WTC11 (cell line): ENCODE data around the gene ABCC11. TPM values are rescaled to one million over a fixed set of nuclear protein-coding genes. Genes with fewer than 3 reads are reported as not detected.

Source experiments
- ATAC-seq: fragments of 200-7000 bp; cut with Tn5 transposase; 2 replicates; pipeline ENCODE4 v1.10.0; 2021; ENCODE audit warnings: mild to moderate bottlenecking, moderate library complexity
- CTCF ChIA-PET: fragments of 300-600 bp; sonication (Branson Sonifier 250); formaldehyde crosslinking; loops from one replicate; lab custom pipeline; 2021; ENCODE audit warnings: antibody characterized with exemption; lab: Charles Lee
- POLR2A ChIA-PET: fragments of 350-600 bp; sonication (Branson Sonifier 250); formaldehyde crosslinking; loops from one replicate; lab custom pipeline; 2021; ENCODE audit warnings: antibody characterized with exemption; lab: Charles Lee
- DNase-seq: peaks from one replicate; pipeline ENCODE4 v3.0.0; 2021; ENCODE audit warnings: low spot score
- H3K27ac Mint-ChIP-seq: 2 replicates; pipeline ENCODE4 v1.8.0; 2021; ENCODE audit warnings: mixed read lengths
- H3K27me3 Mint-ChIP-seq: 2 replicates; pipeline ENCODE4 v1.8.0; 2021; ENCODE audit warnings: low read depth, mild to moderate bottlenecking, moderate library complexity, mixed read lengths
- H3K36me3 Mint-ChIP-seq: 2 replicates; pipeline ENCODE4 v1.8.0; 2021; ENCODE audit warnings: mixed read lengths
- H3K4me1 Mint-ChIP-seq: 2 replicates; pipeline ENCODE4 v1.8.0; 2022; ENCODE audit warnings: mixed read lengths
- H3K4me3 Mint-ChIP-seq: 2 replicates; pipeline ENCODE4 v1.8.0; 2021; ENCODE audit warnings: mild to moderate bottlenecking, moderate library complexity, mixed read lengths
- H3K9me3 Mint-ChIP-seq: 2 replicates; pipeline ENCODE4 v1.8.0; 2021; ENCODE audit warnings: mixed read lengths
- ARID4B ChIP-seq: sonication (generic); formaldehyde crosslinking; IDR thresholded peaks from 2 replicates; pipeline ENCODE4 v1.8.0; 2023; ENCODE audit warnings: missing genetic modification reagents, mild to moderate bottlenecking, borderline replicate concordance
- CDX4 ChIP-seq: fragments of 250-450 bp; sonication (Bioruptor Pico); IDR thresholded peaks from 2 replicates; pipeline ENCODE4 v1.9.0; 2021; ENCODE audit warnings: moderate library complexity, mild to moderate bottlenecking, inconsistent platforms, borderline replicate concordance
- CREB1 ChIP-seq: sonication (generic); formaldehyde crosslinking; IDR thresholded peaks from 2 replicates; pipeline ENCODE4 v1.8.0; 2023; ENCODE audit warnings: mild to moderate bottlenecking, missing genetic modification reagents
- CREM ChIP-seq: sonication (generic); formaldehyde crosslinking; IDR thresholded peaks from 2 replicates; pipeline ENCODE4 v1.8.1; 2022; ENCODE audit warnings: mild to moderate bottlenecking, missing genetic modification reagents, moderate library complexity
- E2F1 ChIP-seq: sonication (generic); formaldehyde crosslinking; IDR thresholded peaks from 2 replicates; pipeline ENCODE4 v1.8.0; 2022; ENCODE audit warnings: mild to moderate bottlenecking, missing genetic modification reagents
- E2F4 ChIP-seq: sonication (generic); formaldehyde crosslinking; IDR thresholded peaks from 2 replicates; pipeline ENCODE4 v1.8.1; 2022; ENCODE audit warnings: low read depth, mild to moderate bottlenecking, moderate library complexity, missing genetic modification reagents, borderline replicate concordance
- FOXJ3 ChIP-seq: sonication (generic); formaldehyde crosslinking; IDR thresholded peaks from 2 replicates; pipeline ENCODE4 v1.9.0; 2021; ENCODE audit warnings: missing genetic modification reagents, mild to moderate bottlenecking, borderline replicate concordance
- HMGXB4 ChIP-seq: sonication (generic); formaldehyde crosslinking; IDR thresholded peaks from 2 replicates; pipeline ENCODE4 v1.8.1; 2023; ENCODE audit warnings: mild to moderate bottlenecking, moderate library complexity, missing genetic modification reagents
- MLX ChIP-seq: sonication (generic); formaldehyde crosslinking; IDR thresholded peaks from 2 replicates; pipeline ENCODE4 v1.8.1; 2023; ENCODE audit warnings: mild to moderate bottlenecking, missing genetic modification reagents, moderate library complexity
- NFATC4 ChIP-seq: fragments of 250-450 bp; sonication (Bioruptor Pico); IDR thresholded peaks from 2 replicates; pipeline ENCODE4 v1.9.0; 2021; ENCODE audit warnings: mild to moderate bottlenecking
- PRRX2 ChIP-seq: fragments of 250-450 bp; sonication (Bioruptor Pico); IDR thresholded peaks from 2 replicates; pipeline ENCODE4 v1.8.0; 2021; ENCODE audit warnings: mild to moderate bottlenecking
- SP1 ChIP-seq: sonication (generic); formaldehyde crosslinking; conservative IDR thresholded peaks from 2 replicates; pipeline ENCODE4 v1.8.1; 2022; ENCODE audit warnings: missing genetic modification reagents
- ZNF121 ChIP-seq: sonication (generic); formaldehyde crosslinking; IDR thresholded peaks from 2 replicates; pipeline ENCODE4 v1.8.0; 2023; ENCODE audit warnings: missing genetic modification reagents
- ZNF232 ChIP-seq: sonication (generic); formaldehyde crosslinking; IDR thresholded peaks from 2 replicates; pipeline ENCODE4 v1.8.0; 2022; ENCODE audit warnings: mild to moderate bottlenecking, missing genetic modification reagents
- ZNF396 ChIP-seq: fragments of 250-450 bp; sonication (Bioruptor Pico); IDR thresholded peaks from 2 replicates; pipeline ENCODE4 v1.8.0; 2021; ENCODE audit warnings: mild to moderate bottlenecking, moderate library complexity, borderline replicate concordance
- ZNF425 ChIP-seq: fragments of 250-450 bp; sonication (Bioruptor Pico); conservative IDR thresholded peaks from 2 replicates; pipeline ENCODE4 v1.9.0; 2021; ENCODE audit warnings: mild to moderate bottlenecking
- total RNA-seq: library from RNA; stranded (reverse); gene quantifications from 3 replicates; pipeline ENCODE4 v1.2.3, GENCODE V29; 2021

Gene ABCC11
- total RNA-seq, 1 experiment from 2014 or later = not detected

- 0 out of 2 replicates have a peak, but pooled peaks cover 2% of the 10 kb centered on the region for H3K27me3 Mint-ChIP-seq
- no peaks in the 10 kb centered on the region for H3K36me3 Mint-ChIP-seq
- CTCF ChIA-PET = no interaction called here
- H3K9me3 Mint-ChIP-seq = peaks cover 5% of the 10 kb centered on the region; the same call in 1 of the 2 replicates
- H3K27ac Mint-ChIP-seq = no peak overlapping the region
- no peak overlapping the region for H3K4me3 Mint-ChIP-seq
- ATAC-seq = no peak
- no peaks in the 10 kb centered on the region for H3K4me1 Mint-ChIP-seq
- POLR2A ChIA-PET = no interaction called here
- no peak for TF ChIP-seq CREM (CRISPR knock-in tag)
- no peak for TF ChIP-seq ZNF232 (CRISPR knock-in tag)
- no peak for TF ChIP-seq MLX (CRISPR knock-in tag)
- no peak for TF ChIP-seq E2F1 (CRISPR knock-in tag)
- no peak for TF ChIP-seq E2F4 (CRISPR knock-in tag)
- TF ChIP-seq ARID4B (CRISPR knock-in tag) = no peak
- TF ChIP-seq NFATC4 (CRISPR knock-in tag) = no peak
- no peak for TF ChIP-seq FOXJ3 (CRISPR knock-in tag)
- no peak for TF ChIP-seq CREB1 (CRISPR knock-in tag)
- TF ChIP-seq ZNF425 (CRISPR knock-in tag) = no peak
- no peak for TF ChIP-seq CDX4 (CRISPR knock-in tag)
- TF ChIP-seq PRRX2 (CRISPR knock-in tag) = no peak
- no peak for TF ChIP-seq HMGXB4 (CRISPR knock-in tag)
- no peak for TF ChIP-seq SP1 (CRISPR knock-in tag)
- TF ChIP-seq ZNF396 = no peak
- TF ChIP-seq ZNF121 (CRISPR knock-in tag) = no peak
- no peak for DNase-seq
Observed at GRCh38 chr16:48193846-48194245, 53.5 kb downstream of the ABCC11 start.
